ENCODE measurements around the gene OR52N5.

OR52N5 gene

DNA sequence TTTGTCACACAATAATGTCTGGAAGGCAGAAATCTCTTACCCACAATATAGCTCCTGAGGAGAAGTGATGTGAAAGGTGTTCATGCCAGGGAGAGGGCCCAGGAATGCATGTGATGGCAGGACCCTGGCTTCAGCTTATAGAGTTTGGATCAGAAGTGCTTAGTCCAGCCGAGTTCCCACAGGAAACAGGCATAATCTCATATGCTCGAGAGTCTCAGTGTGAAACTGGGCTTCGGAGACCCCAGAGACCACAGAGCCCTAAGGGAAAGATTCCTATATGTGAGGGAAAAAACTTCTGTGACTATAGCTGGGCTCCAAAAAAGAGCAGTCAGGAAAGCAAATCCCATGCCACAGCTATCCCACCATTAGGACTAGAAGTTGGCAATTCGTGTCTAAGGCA lies at the start of gene OR52N5:
Gene OR52N5 (minus strand): TSS at position 101 of the 400 bp plus-strand sequence. CDS start 4,721 bp downstream, outside the sequence.
- Mint-ChIP-seq H3K36me3 (ENCODE audit: low read depth) (no peaks in the 10 kb centered on the region), H3K4me3 (no peak within 1 kb of the TSS), H3K27me3 (no peaks in the 10 kb centered on the region), H3K27ac (no peak within 1 kb of the TSS), H3K4me1 (ENCODE audit: low read depth) (no peaks in the 10 kb centered on the region), H3K9me3 (no peaks in the 10 kb centered on the region)
- intact Hi-C loops (cut with micrococcal nuclease): no loop called here

GRCh38 chr11:5831196-5831829 lies 48.2 kb upstream of the OR52N5 start:
- peaks cover 9% of the 10 kb centered on the region for H3K9me3 Mint-ChIP-seq
- intact Hi-C loops (cut with micrococcal nuclease): no loop called here
- no peaks in the 10 kb centered on the region for H3K4me1 Mint-ChIP-seq (ENCODE audit: low read depth)
- H3K27ac Mint-ChIP-seq: no peak overlapping the region
- no peaks in the 10 kb centered on the region for H3K27me3 Mint-ChIP-seq
- H3K4me3 Mint-ChIP-seq: no peak overlapping the region
- H3K36me3 Mint-ChIP-seq (ENCODE audit: low read depth): no peaks in the 10 kb centered on the region

DNA sequence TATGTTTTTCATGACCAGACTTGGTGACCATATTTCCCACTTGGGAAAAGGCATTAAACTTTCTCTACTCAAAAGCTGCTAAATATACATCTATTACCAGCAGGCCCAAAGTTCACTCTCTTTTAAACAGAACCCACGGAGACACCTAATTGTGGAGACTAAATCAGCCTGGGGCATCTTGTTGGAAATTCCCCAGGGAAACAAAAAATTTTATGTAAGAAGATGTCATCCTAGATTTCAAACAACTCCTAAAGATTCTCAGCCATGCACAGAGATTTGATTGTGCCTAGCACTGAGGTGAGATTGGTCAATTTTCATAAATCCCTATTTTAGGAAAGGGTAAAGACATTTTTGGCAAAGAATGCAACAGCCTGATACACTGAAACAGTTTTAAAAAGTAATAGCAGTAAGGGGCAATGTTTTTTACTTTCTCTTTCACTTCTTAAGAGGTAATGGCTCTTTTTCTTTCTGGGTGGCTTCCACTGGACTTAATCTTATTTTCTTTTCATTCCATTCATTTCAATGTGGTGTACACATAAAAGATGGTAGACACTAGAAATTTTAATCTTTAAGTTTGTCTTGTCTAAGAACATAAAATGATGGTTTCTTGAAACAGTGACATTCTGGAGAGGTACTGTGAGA lies 35.2 kb upstream of the OR52N5 start:
- Mint-ChIP-seq H3K36me3 (ENCODE audit: low read depth) (no peaks in the 10 kb centered on the region), H3K9me3 (peaks cover 9% of the 10 kb centered on the region), H3K27me3 (no peaks in the 10 kb centered on the region), H3K27ac (no peak overlapping the region), H3K4me1 (ENCODE audit: low read depth) (peaks cover 22% of the 10 kb centered on the region), H3K4me3 (no peak overlapping the region)
- intact Hi-C loops (cut with micrococcal nuclease): no loop called here

DNA sequence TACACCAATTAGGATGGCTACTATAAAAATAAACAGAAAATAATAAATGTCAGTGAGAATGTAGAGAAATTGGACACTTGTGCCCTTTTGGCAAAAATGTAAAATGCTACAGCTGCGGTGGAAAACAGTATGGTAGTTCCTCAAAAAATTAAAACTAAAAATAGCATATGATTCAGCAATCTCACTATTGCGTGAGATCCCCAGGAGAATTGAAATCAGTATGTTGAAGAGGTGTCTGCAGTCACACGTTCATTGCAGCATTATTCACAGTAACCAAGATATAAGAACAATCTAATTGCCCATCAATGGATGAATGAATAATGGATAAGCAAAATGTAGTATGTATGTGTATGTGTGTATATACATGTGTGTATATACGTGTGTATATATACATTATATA lies 32.4 kb upstream of the OR52N5 start:
- Mint-ChIP-seq H3K27me3 (no peaks in the 10 kb centered on the region), H3K4me3 (no peak overlapping the region), H3K9me3 (peaks cover 9% of the 10 kb centered on the region), H3K27ac (no peak overlapping the region), H3K4me1 (ENCODE audit: low read depth) (peaks cover 23% of the 10 kb centered on the region), H3K36me3 (ENCODE audit: low read depth) (no peaks in the 10 kb centered on the region)
- intact Hi-C loops (cut with micrococcal nuclease): no loop called here

- Mint-ChIP-seq H3K9me3 (no peaks in the 10 kb centered on the region), H3K4me1 (ENCODE audit: low read depth) (peaks cover 18% of the 10 kb centered on the region), H3K27me3 (no peaks in the 10 kb centered on the region), H3K36me3 (ENCODE audit: low read depth) (no peaks in the 10 kb centered on the region), H3K27ac (no peak overlapping the region), H3K4me3 (no peak overlapping the region)
- intact Hi-C loops (cut with micrococcal nuclease): loop anchor here (5.0 to 10.0 kb wide), 4 partner anchors 128 to 1175 kb away; partner anchors contain the start of genes OR51D1 and OR51V1
Observed at GRCh38 chr11:5809905-5810795, 27.0 kb upstream of the OR52N5 start.

DNA sequence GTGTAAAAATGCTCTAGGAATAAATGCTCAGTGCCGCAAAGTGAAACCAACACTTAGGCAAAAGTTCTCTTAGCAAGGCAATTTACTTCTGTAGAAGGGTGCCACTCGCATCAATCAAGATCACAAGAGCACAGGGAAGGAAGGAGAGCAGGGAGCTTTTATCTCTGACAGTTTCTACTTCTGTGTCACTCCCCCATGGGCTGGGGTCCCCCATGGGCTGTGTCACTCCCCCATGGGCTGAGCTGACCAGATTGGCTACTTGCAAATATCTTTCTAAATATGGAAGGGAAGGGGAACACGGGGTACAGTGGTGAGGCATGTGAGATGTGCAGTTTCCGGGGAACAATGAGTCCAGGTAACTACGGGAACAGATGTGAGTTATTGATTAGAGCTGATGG lies 26.0 kb upstream of the OR52N5 start:
- H3K36me3 Mint-ChIP-seq (ENCODE audit: low read depth): no peaks in the 10 kb centered on the region
- peak overlapping the region; percentile 22 for H3K27ac Mint-ChIP-seq
- intact Hi-C loops (cut with micrococcal nuclease): loop anchor here (10.0 kb wide), 3 partner anchors 604 to 1174 kb away; partner anchors contain the start of genes OR51D1 and OR51V1
- peaks cover 6% of the 10 kb centered on the region for H3K9me3 Mint-ChIP-seq
- H3K27me3 Mint-ChIP-seq: no peaks in the 10 kb centered on the region
- H3K4me1 Mint-ChIP-seq (ENCODE audit: low read depth): peaks cover 12% of the 10 kb centered on the region
- peak overlapping the region; percentile 73 for H3K4me3 Mint-ChIP-seq

- Mint-ChIP-seq H3K27me3 (no peaks in the 10 kb centered on the region), H3K4me3 (peak within 1 kb of the TSS; percentile 73), H3K4me1 (ENCODE audit: low read depth) (peaks cover 12% of the 10 kb centered on the region), H3K27ac (peak within 1 kb of the TSS; percentile 22), H3K36me3 (ENCODE audit: low read depth) (no peaks in the 10 kb centered on the region), H3K9me3 (peaks cover 11% of the 10 kb centered on the region)
- intact Hi-C loops (cut with micrococcal nuclease): loop anchor here (1.0 to 10.0 kb wide), 5 partner anchors 208 to 1174 kb away; partner anchors contain the start of genes OR51D1 and OR51V1
Observed at GRCh38 chr11:5808500-5809121, 25.5 kb upstream of the OR52N5 start, which contains the start of gene OR52N2. Gene OR52N2, plus strand, starts transcription at chr11:5808924. Its CDS starts 11,412 bp downstream, at chr11:5820336.

DNA sequence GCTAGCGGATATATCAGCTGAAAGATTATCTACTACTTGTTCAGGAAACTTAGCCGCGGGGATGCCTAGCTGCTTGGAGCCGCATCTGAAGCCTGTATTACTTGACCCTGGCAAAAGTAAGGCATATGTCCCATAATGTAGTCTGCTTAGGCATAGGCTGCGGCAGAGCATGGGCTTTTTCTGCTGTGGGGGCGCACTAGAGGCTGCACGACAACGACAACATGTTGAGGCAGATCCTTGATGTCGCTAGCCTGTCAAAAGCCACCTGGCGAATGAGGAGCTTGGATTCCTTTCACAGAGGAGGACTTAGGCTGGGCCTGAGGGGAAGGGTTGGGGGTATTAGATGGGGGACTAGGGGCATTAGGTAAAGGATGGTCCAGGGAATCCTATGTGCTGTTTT lies 24.4 kb upstream of the OR52N5 start:
- Mint-ChIP-seq H3K27ac (no peak overlapping the region), H3K27me3 (no peaks in the 10 kb centered on the region), H3K4me3 (no peak overlapping the region), H3K4me1 (ENCODE audit: low read depth) (peaks cover 12% of the 10 kb centered on the region), H3K36me3 (ENCODE audit: low read depth) (no peaks in the 10 kb centered on the region), H3K9me3 (peaks cover 20% of the 10 kb centered on the region)
- intact Hi-C loops (cut with micrococcal nuclease): loop anchor here (10.0 kb wide), 3 partner anchors 603 to 1173 kb away; partner anchors contain the start of genes OR51D1 and OR51V1

DNA sequence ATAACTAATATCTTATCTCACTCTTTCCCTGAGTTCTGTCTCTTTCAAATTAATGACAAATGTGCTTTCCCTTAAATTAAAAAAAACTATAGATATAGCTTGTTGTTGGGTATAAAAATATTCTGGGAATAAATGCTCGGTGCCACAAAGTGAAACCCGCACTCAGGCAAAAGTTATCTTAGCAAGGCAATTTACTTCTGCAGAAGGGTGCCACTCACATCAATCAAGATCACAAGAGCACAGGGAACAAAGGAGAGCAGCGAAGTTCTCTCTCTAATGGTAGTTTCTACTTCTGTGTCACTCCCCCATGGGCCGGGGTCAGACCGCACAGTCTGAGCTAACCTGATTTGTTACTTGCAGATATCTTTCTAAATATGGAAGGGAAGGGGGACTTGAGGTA lies 20.8 kb upstream of the OR52N5 start:
- H3K27me3 Mint-ChIP-seq: no peaks in the 10 kb centered on the region
- peaks cover under 1% of the 10 kb centered on the region for H3K4me1 Mint-ChIP-seq (ENCODE audit: low read depth)
- peaks cover 20% of the 10 kb centered on the region for H3K9me3 Mint-ChIP-seq
- no peak overlapping the region for H3K4me3 Mint-ChIP-seq
- no peaks in the 10 kb centered on the region for H3K36me3 Mint-ChIP-seq (ENCODE audit: low read depth)
- intact Hi-C loops (cut with micrococcal nuclease): loop anchor here (10.0 kb wide), 3 partner anchors 599 to 1169 kb away; partner anchors contain the start of genes OR51D1 and OR51V1
- no peak overlapping the region for H3K27ac Mint-ChIP-seq

- Mint-ChIP-seq H3K27me3 (no peaks in the 10 kb centered on the region), H3K27ac (no peak overlapping the region), H3K36me3 (ENCODE audit: low read depth) (no peaks in the 10 kb centered on the region), H3K4me1 (ENCODE audit: low read depth) (no peaks in the 10 kb centered on the region), H3K9me3 (no peaks in the 10 kb centered on the region), H3K4me3 (no peak overlapping the region)
- intact Hi-C loops (cut with micrococcal nuclease): loop anchor here (10.0 kb wide), 1 partner anchor 52 kb away; no protein-coding TSS in a partner anchor
Observed at GRCh38 chr11:5796541-5796940, 13.4 kb upstream of the OR52N5 start.

DNA sequence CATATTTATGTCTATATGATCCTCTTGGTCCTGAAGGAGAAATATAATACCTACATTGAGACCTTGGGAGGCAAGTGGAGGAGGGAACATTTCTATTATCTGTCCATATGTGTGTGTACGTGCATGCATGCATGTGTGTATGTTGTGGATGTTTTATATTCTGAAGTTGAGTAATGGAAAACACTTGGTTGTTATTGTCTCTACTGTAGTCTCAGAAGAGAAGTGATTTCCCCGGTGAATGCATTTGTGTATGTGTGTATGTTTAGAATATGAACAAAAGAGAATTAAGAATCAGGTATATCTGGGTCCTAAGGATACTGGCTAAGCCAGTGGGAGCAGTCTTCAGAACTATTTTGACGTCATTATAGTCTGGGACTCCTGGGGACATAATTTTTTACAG lies 8.0 kb upstream of the OR52N5 start, which contains the start of gene OR52N1:
Gene OR52N1 (minus strand): TSS at position 101 of the 400 bp plus-strand sequence. CDS start 2,449 bp downstream, outside the sequence.
- Mint-ChIP-seq H3K4me3 (no peak within 1 kb of the TSS), H3K9me3 (no peaks in the 10 kb centered on the region), H3K36me3 (ENCODE audit: low read depth) (no peaks in the 10 kb centered on the region), H3K4me1 (ENCODE audit: low read depth) (no peaks in the 10 kb centered on the region), H3K27me3 (no peaks in the 10 kb centered on the region), H3K27ac (no peak within 1 kb of the TSS)
- intact Hi-C loops (cut with micrococcal nuclease): loop anchor here (10.0 kb wide), 1 partner anchor 46 kb away; no protein-coding TSS in a partner anchor

GRCh38 chr11:5767056-5767455 lies 16.1 kb downstream of the OR52N5 start:
- Mint-ChIP-seq H3K27ac (no peak overlapping the region), H3K4me1 (ENCODE audit: low read depth) (no peaks in the 10 kb centered on the region), H3K4me3 (no peak overlapping the region), H3K9me3 (no peaks in the 10 kb centered on the region), H3K36me3 (ENCODE audit: low read depth) (no peaks in the 10 kb centered on the region), H3K27me3 (no peaks in the 10 kb centered on the region)
- intact Hi-C loops (cut with micrococcal nuclease): no loop called here

GRCh38 chr11:5753943-5754342 lies 29.2 kb downstream of the OR52N5 start, which contains the start of gene OR52N4:
Gene OR52N4, plus strand, starts transcription at chr11:5754243. Its CDS starts 498 bp downstream, at chr11:5754741.
- no peak within 1 kb of the TSS for H3K4me3 Mint-ChIP-seq
- H3K36me3 Mint-ChIP-seq (ENCODE audit: low read depth): no peaks in the 10 kb centered on the region
- H3K9me3 Mint-ChIP-seq: no peaks in the 10 kb centered on the region
- intact Hi-C loops (cut with micrococcal nuclease): no loop called here
- no peaks in the 10 kb centered on the region for H3K27me3 Mint-ChIP-seq
- H3K4me1 Mint-ChIP-seq (ENCODE audit: low read depth): no peaks in the 10 kb centered on the region
- H3K27ac Mint-ChIP-seq: no peak within 1 kb of the TSS
